NCI-H69 (cell line): ENCODE results near the gene GNB1.
A peak's percentile ranks its signal among the peaks of the same experiment; 100 is the strongest.
"Not testable (repeated sequence)": the region's sequence is repeated elsewhere in the genome, so short reads cannot be mapped to it uniquely, and the experiment has no call there.

Experiments
- DNase-seq: peaks from one replicate; lab custom pipeline; 2025; lab: John Stamatoyannopoulos, UW

The GNB1 gene

DNA sequence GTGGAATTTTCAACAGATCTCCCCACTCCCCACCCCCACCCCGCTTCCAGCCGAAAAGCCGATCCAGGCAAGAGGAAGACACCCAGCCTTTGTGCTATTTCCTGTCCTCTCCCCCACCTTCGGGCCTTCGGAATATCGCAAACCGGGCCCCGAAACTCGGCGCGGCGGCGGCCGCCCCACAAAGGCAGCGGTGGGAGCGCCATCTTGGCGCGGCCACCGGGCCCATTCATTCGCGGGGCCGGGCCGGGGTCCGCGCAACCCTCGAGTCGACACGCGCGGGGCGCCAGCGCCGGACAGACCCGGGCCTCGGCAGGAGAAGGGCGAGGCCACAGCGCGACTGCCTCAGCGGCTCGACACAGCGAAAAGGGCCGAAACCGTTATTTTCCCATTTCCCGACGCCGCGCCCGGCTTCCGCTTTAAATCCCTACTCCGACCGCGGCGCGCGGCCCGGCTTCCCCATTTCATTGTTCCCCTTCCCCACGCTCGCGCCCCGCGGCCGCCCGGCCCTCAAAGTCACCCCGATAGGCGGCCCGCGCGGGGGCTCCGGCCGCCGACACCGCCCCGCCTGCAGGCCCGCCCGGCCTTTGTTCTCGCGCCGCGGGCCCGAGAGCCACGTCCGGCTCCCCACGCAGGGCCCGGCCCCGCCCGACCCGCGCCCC is 911 bp downstream of the GNB1 start:
- DNase-seq: peak; percentile 53

DNA sequence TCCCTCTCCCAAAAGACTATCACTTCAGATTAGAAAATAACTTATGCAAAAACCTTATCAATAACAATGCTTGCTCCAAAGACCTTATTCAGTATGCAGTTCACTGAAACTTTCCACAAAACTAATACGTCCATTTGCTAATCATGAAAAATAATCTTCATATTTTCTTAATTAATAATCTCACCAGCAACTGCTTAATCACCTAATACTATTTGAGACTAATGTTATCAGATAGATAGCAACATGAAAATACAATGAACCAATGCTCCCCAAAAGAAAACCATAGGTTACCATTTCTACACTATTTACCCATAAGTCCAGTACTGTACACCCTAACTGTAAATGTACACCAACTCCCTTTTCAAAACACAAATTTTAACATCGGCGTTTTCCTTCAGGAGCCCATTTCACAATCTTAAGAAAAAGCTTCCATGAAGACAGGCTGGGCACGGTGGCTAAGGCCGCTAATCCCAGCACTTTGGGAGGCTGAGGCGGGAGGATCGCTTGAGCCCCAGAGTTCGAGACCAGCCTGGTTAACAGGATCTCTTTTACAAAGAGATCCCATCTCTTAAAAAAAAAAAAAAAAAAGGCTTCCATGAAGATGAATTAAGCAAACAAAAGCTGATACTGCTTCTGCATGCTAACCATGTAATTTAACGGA is 1.7 kb downstream of the GNB1 start:
- peak; percentile 9 for DNase-seq

DNA sequence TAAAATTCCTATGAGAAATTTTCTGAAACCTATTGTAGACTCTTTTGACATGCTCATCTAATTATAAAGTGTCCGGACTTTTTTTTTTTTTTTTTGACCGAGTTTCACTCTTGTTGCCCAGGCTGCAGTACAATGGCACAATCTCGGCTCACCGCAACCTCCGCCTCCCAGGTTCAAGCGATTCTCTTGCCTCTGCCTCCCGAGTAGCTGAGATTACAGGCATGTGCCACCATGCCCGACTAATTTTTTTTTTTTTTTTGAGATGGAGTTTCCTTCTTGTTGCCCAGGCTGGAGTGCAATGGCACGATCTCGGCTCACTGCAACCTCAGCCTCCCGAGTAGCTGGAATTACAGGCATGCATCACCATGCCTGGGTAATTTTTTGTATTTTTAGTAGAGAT is 7.0 kb downstream of the GNB1 start:
- DNase-seq: not testable (repeated sequence)

DNA sequence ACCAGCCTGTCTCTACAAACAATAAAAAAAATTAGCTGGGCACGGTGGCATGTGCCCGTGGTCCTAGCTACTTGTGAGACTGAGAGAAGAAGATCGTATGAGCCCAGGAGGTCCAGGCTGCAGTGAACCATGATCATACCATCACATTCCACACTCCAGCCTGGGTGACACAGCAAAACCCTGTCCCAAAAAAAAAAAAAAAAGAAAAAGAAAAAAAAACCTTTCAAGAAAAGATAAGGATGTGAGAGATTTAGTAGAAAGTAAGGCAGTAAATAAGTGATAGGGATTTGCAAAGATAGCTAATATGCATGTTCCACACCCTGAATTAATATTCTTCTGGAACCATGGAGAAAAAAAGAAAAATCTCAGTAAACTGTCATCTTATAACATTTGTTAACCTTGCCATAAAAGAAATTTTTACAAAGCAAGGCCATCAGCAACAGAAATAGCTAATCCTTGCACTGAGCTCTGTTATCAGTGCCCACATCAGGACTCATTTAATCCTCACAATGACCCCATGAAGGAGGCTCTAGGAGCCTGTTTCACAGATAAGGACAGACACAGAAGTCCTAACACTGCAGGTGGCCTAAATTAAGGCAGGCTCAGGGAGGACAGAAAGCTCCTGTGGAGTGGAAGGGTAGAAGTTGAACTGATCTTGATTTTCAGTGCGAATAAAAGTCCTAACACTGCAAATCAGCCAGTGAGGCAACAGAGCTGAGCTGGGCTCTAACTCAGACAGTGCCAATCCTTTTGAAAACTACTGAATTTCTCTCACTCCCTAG is 7.6 kb downstream of the GNB1 start:
- DNase-seq: no peak

DNA sequence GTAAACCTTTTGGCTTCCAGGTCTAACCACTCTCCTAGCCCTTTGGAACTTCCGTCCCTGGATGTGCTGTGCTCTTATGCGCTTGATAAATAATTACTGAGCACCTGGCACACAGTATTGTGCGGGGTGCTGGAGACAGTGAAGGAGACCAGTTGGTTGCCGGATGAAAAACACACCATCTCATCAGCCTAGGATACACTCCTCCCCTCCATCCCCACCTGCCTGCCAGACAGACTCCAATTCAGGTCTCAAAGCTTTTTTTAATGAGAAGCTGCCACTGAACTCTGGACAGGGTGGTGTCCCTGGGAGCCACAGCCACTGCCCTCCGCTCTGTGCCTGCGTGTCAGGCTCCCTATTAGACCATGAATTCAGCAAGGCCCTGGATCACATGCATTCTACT is 9.2 kb downstream of the GNB1 start:
- no peak for DNase-seq

DNA sequence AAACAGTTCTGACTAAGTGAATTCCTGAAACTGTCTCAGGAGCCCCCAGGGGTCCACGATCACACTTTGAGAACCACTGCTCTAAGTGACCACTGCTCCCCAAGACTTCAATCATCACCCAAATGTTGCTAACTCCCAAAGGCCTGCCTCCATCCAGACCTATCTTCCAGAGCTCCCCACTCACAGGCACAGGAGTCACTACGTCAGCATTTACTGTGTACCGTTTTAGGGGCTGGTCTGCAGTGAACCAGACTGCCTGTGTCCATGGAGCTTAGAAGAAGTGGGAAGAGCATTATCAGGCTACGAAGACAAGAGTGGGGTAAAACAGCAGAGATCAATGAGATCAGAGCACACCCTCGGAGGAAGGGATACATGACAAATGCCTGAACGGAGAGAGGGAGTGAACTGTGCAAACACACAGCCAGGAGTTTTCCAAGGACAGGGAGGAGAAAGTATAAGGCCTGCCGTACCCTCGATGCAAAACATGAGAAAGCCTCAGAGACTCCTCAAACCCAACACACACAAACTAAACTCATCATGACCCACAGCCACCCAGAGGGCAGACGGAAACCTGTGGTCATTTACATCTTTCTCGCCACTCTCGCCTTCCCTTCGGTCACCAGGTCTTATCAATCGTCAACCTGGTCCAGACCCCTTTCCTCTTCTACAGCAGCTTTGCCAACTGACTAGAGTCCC is 10.1 kb downstream of the GNB1 start:
- no peak for DNase-seq

DNA sequence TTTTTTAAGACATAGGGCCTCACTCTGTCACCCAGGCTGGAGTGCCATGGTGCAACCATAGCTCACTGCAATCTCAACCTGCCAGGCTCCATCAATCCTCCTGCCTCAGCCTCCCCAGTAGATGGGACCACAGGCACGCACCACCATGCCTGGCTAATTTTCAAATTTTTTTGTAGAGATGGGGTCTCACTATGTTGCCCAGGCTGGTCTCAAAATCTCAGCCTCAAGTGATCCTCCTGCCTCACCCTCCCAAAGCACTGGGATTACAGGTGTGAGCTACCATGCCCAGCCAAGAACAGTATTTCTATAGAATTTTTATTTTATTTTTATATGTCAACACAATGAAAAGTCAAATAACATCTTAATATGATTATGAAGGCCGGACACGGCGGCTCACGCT is 10.9 kb downstream of the GNB1 start:
- no peak for DNase-seq

DNA sequence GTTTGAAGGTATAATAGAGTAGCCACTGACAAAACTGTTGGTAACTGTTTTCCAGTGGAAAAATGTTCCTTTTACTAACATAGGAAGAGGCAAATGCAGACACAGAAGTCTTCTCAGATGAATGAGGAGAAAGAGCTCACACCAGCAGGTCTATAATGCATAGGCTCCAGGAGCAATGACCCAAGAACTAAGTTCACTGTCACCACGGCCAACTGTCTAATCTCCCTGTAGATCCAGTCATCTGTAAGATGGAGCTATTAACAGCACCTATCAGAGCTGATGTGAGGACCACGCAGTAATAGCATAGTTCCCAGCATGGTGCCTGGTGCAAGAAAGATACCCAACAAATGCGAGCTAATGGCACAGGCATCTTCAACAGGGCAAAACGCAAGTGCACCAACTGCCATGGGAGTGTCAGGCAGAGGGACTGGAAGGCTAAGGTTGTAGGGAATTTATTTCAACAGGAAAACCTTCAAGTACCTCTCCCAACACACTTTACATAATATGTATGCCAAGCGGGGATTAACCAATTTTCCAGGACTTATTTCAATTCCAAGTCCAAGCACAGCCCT is 12.9 kb downstream of the GNB1 start:
- DNase-seq: no peak

DNA sequence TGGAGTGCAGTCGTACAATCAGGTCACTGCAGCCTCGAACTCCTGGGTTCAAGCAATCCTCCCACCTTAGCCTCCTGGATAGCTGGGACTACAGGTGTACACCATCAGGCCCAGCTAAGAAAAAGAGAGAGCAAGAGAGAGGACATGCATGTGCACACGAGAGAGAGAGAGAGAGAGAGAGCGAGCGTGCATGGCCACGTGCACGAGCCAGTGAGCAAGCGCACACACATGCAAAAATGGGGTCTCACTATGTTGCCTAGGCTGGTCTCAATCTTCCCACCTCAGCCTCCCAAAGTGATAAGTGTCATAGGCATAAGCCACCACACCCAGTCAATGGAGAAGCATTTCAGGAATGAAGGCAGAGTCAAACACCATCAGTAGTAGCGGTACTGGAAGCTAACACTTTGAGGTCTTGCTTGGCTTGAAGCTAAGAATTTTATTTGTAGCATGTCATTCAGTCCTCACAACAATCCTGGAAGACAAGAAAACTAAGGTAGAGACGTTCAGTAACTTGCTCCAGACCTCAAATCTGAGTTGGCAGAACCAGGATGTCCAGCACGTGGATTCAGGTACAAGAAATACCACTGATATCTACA is 14.5 kb downstream of the GNB1 start:
- no peak for DNase-seq

DNA sequence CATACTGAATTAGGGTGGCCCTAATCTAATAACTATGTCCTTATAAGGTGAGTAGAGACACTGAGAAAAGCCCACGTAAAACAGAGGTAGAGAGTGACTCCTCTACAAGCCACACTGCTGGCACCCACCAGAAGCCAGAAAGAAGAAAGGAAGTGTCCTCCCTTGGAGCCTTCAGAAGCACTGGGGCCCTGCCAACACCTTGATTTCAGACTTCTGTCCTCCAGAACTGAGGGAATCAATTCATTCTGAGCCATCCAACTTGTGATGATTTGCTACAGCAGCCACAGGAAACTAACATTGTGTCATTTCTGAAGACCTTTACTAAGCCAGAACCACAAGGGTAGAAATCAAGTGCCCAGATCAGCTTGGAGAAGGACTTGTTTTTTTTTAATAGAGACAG is 15.0 kb downstream of the GNB1 start:
- no peak for DNase-seq

DNA sequence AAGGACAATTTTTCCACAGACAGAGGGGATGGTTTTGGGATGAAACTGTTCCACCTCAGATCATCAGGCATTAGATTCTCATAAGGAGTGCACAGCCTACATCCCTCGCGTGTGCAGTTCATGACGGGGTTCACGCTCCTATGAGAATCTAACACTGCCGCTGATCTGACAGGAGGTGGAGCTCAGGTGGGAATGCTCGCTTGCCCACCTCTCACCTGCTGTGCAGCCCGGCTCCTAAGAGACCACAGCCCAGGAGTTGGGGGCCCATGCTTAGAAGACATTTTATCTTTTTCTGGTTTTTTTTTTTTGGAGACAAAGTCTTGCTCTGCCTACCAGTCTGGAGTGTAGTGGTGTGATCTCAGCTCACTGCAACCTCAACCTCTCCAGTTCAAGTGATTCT is 16.0 kb downstream of the GNB1 start:
- DNase-seq: no peak

DNA sequence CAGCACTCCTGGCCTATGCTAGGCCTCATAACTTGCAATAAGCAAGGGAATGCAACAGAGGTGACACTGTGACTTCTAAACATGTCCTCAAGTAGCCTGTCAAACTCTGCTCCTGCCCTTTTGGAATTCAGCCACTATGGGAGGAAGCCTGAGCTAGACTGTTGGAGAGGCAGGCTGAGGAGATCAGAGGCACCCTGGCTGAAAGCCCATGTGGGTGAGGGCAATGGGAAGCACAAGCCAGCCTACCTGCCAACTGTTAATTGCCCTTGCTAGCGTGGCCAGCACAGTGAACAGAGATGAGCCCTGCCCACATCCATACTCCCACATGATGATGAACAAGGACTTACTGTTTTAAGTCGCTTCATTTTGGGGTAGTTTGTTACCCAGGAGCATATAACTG is 17.7 kb downstream of the GNB1 start:
- no peak for DNase-seq

DNA sequence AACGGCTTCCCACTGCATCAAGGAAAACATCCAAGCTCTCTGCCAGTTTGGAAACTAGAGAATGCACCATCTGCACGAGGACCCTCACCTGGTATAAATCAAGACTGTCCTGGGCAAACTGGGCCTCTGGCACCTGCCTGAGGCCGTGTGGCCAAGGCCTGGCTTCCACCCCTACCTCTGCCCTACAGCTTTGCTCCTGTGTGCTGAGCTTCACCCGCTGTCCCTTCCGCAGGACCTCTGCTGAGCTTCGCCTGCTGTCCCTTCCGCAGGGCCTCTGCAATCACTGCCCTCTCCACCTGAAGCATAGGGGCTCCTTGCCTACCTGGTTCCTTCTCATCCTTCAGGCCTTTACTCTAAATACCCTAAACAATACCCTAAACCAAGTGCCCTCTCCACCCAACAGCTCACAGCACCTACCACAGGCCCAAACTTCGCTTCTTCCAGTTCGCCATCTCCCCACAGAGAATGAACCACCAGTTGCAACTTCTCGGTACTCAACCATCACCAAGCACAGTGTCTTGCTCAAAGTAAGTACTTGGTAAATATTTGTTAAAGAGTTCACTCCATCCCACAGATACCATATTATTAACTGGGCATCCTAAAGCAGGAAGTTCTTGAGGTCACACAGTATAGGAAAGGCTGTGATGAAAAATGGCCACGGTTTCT is 18.4 kb downstream of the GNB1 start:
- no peak for DNase-seq

DNA sequence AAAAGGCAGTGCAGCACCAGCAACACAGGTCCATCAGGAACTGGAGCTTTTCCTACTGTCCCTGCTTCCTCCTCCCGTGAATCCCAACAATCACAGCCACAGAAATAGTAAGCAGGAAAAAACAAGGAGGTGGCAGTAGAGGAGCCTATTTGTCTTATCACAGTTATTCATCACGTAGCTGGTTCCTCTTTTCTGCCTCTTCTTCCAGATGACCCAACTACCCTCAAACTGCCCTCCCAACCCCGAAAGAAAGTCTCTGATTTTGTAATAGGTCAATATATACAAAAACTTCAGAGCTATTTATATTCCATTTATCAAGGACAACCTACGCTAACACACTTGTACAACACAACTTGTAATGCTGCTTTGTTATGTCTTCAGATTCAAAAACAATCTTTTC is 21.4 kb downstream of the GNB1 start:
- DNase-seq: no peak

DNA sequence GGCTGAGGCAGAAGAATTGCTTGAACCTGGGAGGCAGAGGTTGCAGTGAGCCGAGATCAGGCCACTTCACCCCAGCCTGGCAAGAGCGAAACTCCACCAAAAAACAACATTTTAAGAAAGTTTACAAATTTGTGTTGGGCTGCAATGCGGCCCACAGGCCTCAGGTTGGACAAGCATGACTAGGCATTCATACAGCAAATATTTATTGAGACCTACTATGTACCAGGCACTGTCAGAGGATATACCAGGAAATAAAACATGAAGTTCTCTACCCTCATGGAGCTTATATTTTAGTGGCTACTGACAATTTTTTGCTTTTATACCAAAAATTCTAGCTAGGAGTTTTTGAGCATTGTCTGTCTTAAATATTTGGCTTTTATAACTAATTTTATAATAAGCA is 23.7 kb downstream of the GNB1 start:
- no peak for DNase-seq

DNA sequence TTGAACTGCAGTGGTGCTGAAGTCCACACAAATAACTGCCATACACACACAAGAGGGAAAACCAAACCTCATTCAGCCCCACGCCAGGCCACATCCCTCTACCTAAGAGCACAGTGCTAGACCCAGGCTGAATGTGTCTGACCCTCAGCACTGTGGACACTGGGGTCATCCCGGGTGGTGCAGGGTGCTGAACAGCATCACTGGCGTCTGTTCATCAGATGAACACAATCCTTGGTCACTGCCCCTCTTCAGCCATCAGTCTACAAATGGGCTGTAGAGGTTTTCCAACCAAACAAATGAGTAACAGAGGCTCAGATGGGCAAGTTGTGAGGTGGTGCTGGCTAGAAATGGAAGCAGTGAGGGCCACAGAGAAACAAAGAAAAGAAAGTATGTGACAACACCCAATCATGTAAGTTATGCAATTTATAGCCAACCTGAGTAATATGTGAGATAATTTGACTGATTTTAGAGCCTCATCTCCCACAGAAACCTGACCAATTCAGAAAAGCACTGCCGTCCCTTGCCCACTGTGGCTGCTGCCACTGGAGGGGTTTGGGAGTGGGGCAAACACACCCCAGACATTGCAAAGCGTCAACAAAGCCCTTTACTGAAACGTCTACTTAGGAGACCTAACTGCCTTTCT is 27.9 kb downstream of the GNB1 start:
- DNase-seq: no peak

DNA sequence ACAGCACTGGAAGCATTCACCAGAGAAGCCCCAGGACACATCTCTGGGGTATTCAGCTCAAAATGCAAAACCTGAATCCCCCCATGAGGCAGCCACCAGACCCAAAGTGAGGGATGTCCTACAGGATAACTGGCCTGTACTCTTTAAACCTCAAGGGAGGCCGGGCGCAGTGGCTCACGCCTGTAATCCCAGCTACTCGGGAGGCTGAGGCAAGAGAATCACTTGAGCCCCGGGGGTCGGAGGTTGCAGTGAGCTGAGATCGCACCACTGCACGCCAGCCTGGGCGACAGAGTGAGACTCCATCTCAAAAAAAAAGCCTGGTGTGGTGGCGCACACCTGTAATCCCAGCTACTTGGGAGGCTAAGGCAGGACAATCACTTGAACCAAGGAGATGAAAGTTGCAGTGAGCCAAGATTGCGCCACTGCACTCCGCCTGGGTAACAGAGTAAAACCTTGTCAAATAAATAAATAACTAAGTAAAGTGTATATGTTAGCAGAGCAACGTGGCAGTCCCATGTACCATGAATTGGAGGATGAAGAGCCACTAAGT is 29.1 kb downstream of the GNB1 start:
- DNase-seq: not testable (repeated sequence)

DNA sequence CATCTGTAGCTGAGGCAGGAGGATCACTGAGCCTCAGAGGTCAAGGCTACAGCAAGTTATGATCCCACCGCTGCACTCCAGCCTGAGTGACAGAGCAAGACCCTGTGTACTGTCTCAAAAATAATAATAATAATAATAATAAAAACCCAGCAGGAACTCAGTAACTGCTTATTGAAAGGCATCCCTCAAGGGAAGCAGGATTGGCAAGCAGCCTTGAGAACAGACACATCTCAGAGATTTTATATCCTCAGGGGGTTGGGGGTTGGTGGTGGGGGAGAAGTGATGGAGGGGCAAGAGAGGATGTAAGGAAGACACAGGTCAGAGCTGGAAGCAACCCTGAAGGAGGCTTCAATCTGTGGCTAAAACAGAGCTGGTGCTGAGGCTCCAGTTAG is 29.6 kb downstream of the GNB1 start:
- peak; percentile 16 for DNase-seq

DNA sequence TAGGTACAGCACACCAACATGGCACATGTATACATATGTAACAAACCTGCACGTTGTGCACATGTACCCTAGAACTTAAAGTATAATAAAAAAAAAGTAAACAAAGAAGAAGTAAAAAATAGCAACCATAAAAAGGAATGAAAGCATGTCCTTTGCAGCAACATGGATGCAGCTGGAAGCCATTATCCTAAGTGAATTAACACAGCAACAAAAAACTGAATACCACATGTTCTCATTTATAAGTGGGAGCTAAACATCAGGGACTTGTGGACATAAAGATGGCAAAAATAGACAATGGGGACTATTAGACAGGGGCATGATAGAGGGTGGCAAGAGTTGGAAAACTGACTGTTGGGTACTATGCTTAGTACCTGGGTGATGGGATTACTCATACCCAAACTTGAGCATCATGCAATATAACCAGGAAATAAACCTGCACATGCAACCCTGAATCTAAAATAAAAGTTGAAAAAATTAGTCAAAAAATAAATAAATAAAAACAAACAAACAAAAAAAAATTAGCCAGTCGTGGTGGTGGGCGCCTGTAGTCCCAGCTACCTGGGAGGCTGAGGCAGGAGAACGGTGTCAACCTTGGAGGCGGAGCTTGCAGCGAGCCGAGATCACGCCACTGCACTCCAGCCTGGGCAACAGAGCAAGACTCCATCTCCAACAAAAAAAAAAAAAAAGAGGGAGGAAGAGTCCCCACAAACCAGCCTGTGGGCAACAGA is 30.8 kb downstream of the GNB1 start:
- DNase-seq: peak; percentile 9
